ENCODE measurements around the gene SLC35G2.
"Not testable (repeated sequence)": the region's sequence is repeated elsewhere in the genome, so short reads cannot be mapped to it uniquely, and the experiment has no call there.

SLC35G2 gene

DNA sequence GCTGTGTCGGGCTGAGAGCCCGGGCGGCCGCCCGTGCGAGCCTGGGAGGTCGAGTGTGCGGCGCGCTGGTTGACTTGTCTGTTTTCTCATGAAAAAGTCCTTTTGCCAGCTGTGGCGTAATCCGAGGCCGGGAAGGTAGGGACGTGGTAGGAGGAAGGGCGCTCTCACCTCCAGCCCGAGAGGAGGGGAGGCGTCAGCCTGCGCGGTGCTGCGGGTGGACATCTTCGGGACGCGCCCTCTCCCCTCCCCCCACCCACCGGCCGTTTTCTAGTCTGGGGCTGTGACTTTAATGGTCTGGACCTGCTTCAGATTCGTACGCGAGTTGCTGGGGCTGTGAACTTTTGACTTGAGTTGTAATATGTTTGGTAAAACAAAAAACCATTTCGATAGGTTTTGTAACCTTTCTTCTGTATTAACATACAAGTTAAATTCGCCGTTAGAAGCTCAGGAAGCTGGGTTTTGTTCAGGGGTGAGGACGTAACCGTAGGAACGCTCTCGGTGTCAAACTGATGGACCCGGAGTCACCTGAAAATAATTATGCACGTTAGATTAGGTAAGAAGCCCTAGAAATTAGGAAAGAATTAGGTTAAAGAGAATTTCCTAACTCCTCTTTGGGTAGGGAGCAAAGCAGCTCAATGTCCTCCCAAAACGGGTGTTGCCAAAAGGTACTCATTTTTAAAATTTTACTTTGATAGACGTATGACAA lies 43.8 kb downstream of the SLC35G2 start:
- peak overlapping the region; percentile 92 to 96 (median 96) for H3K4me3 Mint-ChIP-seq
- no peaks in the 10 kb centered on the region for H3K9me3 Mint-ChIP-seq
- H3K27ac Mint-ChIP-seq: peak overlapping the region; percentile 94 to 98 (median 96)
- H3K27me3 Mint-ChIP-seq (ENCODE audit: low read depth): no peaks in the 10 kb centered on the region
- H3K36me3 Mint-ChIP-seq (ENCODE audit: low read depth): peaks cover 22% of the 10 kb centered on the region
- TF ChIP-seq, protein P1, sequence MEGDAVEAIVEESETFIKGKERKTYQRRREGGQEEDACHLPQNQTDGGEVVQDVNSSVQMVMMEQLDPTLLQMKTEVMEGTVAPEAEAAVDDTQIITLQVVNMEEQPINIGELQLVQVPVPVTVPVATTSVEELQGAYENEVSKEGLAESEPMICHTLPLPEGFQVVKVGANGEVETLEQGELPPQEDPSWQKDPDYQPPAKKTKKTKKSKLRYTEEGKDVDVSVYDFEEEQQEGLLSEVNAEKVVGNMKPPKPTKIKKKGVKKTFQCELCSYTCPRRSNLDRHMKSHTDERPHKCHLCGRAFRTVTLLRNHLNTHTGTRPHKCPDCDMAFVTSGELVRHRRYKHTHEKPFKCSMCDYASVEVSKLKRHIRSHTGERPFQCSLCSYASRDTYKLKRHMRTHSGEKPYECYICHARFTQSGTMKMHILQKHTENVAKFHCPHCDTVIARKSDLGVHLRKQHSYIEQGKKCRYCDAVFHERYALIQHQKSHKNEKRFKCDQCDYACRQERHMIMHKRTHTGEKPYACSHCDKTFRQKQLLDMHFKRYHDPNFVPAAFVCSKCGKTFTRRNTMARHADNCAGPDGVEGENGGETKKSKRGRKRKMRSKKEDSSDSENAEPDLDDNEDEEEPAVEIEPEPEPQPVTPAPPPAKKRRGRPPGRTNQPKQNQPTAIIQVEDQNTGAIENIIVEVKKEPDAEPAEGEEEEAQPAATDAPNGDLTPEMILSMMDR (IDR thresholded peaks at IDR 0.05; ENCODE audit: unreplicated experiment in 3 of 3): peak in 2 of 3 experiments; percentile 4 to 16
- H3K4me1 Mint-ChIP-seq: peaks cover 28% of the 10 kb centered on the region

DNA sequence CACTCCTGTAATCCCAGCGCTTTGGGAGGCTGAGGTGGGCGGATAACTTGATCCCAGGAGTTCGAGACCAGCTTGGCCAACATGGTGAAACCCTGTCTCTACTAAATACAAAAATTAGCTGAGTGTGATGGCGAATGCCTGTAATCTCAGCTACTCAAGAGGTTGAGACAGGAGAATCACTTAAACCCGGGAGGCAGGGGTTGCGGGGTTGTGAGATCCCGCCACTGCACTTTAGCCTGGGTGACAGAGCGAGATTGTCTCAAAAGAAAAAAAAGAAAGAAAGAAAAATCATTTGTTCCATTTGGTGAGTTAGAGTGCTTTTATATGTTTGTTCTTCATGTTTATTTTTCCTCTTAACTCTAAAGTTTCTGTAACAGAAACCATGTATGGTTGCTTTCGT lies 50.4 kb downstream of the SLC35G2 start:
- TF ChIP-seq, protein P1 (IDR thresholded peaks at IDR 0.05; ENCODE audit: unreplicated experiment in 3 of 3): no peak
- Mint-ChIP-seq H3K4me1 (no peaks in the 10 kb centered on the region), H3K4me3 (no peak overlapping the region), H3K36me3 (ENCODE audit: low read depth) (peaks cover 64% of the 10 kb centered on the region), H3K27me3 (ENCODE audit: low read depth) (no peaks in the 10 kb centered on the region), H3K9me3 (peaks cover 25% of the 10 kb centered on the region), H3K27ac (no peak overlapping the region)

DNA sequence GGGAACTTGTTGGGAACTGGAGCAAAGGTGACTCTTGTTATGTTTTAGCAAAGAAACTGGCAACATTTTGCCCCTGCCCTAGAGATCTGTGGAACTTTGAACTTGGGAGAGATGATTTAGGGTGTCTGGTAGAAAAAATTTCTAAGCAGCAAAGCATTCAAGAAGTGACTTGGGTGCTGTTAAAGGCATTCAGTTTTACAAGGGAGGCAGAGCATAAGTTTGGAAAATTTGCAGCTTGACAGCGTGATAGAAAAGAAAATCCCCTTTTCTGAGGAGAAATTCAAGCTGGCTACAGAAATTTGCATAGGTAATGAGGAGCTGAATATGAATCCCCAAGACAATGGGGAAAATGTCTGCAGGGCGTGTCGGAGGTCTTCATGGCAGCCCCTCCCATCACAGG lies 53.3 kb downstream of the SLC35G2 start:
- H3K4me1 Mint-ChIP-seq; H3K27ac Mint-ChIP-seq; H3K27me3 Mint-ChIP-seq (ENCODE audit: low read depth); H3K4me3 Mint-ChIP-seq: not testable (repeated sequence)
- Mint-ChIP-seq H3K9me3 (peaks cover 39% of the 10 kb centered on the region), H3K36me3 (ENCODE audit: low read depth) (peaks cover 80% of the 10 kb centered on the region)

DNA sequence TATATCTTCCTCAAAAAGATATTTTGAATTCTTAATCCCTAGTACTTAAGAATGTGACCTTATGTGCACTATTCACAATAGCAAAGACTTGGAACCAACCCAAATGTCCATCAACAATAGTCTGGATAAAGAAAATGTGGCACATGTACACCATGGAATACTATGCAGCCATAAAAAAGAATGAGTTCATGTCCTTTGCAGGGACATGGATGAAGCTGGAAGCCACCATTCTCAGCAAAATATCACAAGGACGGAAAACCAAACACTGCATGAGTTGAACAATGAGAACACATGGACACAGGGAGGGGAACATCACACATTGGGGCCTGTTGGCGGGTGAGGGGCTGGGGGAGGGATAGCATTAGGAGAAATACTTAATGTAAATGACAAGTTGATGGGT lies 60.6 kb downstream of the SLC35G2 start:
- not testable (repeated sequence) for H3K27me3 Mint-ChIP-seq (ENCODE audit: low read depth); H3K27ac Mint-ChIP-seq; H3K4me1 Mint-ChIP-seq; H3K4me3 Mint-ChIP-seq
- Mint-ChIP-seq H3K9me3 (peaks cover 43% of the 10 kb centered on the region), H3K36me3 (ENCODE audit: low read depth) (peaks cover 54% of the 10 kb centered on the region)

DNA sequence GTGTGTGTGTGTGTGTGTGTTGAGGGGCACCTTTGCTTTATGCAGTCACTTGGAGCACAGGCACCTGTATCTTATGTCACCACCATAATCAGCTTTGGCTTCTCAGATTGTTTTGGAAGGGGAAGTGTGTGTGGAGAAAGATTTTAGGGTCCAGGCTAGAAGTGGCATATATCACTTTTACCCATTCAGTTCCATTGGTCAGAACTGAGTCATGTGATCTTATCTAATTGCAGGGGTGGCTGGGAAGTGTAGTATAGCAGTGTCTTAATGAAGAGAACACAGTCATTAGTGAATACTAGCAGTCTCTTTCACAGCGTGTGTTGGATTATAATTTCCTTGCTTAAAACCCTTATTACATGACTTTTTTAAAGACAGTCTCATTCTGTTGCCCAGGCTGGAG lies 63.6 kb downstream of the SLC35G2 start:
- Mint-ChIP-seq H3K9me3 (peaks cover 28% of the 10 kb centered on the region), H3K4me3 (no peak overlapping the region), H3K27me3 (ENCODE audit: low read depth) (no peaks in the 10 kb centered on the region), H3K4me1 (peaks cover 8% of the 10 kb centered on the region), H3K36me3 (ENCODE audit: low read depth) (peaks cover 39% of the 10 kb centered on the region), H3K27ac (no peak overlapping the region)
- TF ChIP-seq, protein P1 (IDR thresholded peaks at IDR 0.05; ENCODE audit: unreplicated experiment in 3 of 3): no peak

DNA sequence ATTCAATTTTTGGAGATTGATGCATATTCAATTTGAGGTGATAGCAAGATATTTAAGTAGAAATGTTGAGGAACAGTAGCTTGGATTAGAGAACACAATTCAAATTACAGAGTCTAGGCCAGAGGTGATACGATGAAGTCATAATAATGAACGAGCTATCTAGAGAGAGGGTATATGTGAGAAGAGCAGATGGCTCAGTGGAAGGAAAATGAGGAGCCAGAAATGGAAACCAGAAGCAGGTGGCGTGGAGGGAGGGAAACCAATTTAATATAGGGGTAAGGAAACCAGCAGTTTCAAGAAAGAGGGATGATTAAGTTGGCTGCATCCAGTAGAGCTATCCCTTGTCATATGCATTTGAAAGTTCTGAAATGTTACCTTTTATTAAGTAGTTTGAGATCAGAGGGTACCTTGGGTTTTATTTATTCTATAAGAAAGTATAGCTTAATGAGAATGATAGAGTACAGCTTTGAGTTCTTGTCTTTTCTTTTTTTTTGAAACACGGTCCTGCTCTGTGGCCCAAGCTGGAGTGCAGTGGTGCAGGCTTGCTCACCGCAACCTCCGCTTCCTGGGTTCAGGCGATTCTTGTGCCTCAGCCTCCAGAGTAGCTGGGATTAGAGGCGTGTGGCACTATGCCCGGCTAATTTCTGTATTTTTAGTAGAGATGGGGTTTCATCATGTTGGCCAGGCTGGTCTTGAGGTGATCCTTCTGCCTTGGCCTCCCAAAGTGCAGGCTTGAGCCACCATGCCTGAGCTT lies 65.2 kb downstream of the SLC35G2 start:
- TF ChIP-seq, protein P1 (IDR thresholded peaks at IDR 0.05; ENCODE audit: unreplicated experiment in 3 of 3): no peak
- Mint-ChIP-seq H3K27me3 (ENCODE audit: low read depth) (no peaks in the 10 kb centered on the region), H3K4me3 (no peak overlapping the region), H3K9me3 (peaks cover 19% of the 10 kb centered on the region), H3K4me1 (peaks cover 8% of the 10 kb centered on the region), H3K36me3 (ENCODE audit: low read depth) (peaks cover 34% of the 10 kb centered on the region), H3K27ac (no peak overlapping the region)

All from nephron (organoid).